CD4-positive, alpha-beta T cell treated with Interleukin-1 beta for 1 hour (primary cell): ENCODE measurements around the gene IKZF3.
"Not testable (repeated sequence)": the region's sequence is repeated elsewhere in the genome, so short reads cannot be mapped to it uniquely, and the experiment has no call there.

Experiments
- DNase-seq, 2 donors: peaks; one replicate each; pipeline ENCODE4 v3.0.0-alpha.2; 2020 to 2022

IKZF3 gene

GRCh38 chr17:39738983-39739884 is 124.9 kb downstream of the IKZF3 start:
- DNase-seq = no peak

GRCh38 chr17:39738568-39738901 is 125.6 kb downstream of the IKZF3 start:
- peak; percentile 54 to 62 for DNase-seq

- DNase-seq = no peak
These were observed 126.1 kb downstream of the IKZF3 start, which contains the start of gene GRB7 for GRCh38 chr17:39737760-39738567. Gene GRB7 (plus strand): TSS chr17:39737938. CDS start chr17:39742302, 4,364 bp downstream.

- no peak for DNase-seq
These were observed 126.8 kb downstream of the IKZF3 start for GRCh38 chr17:39737206-39737759.

- no peak for DNase-seq
These were observed 127.6 kb downstream of the IKZF3 start for GRCh38 chr17:39736319-39737165.

GRCh38 chr17:39735882-39736281 is 128.2 kb downstream of the IKZF3 start:
- DNase-seq = no peak

GRCh38 chr17:39732586-39732985 is 131.5 kb downstream of the IKZF3 start:
- no peak for DNase-seq

GRCh38 chr17:39730095-39730921 is 133.8 kb downstream of the IKZF3 start, which contains the start of gene MIEN1:
Gene MIEN1 (minus strand): TSS chr17:39730532. CDS start chr17:39730495, 37 bp downstream.
- DNase-seq = peak; percentile 89 to 92

- no peak for DNase-seq
These were observed 134.7 kb downstream of the IKZF3 start for GRCh38 chr17:39729280-39729851.

GRCh38 chr17:39727556-39727955 is 136.6 kb downstream of the IKZF3 start:
- no peak for DNase-seq

- DNase-seq = no peak
These were observed 137.5 kb downstream of the IKZF3 start for GRCh38 chr17:39726617-39727016.

- DNase-seq = not testable (repeated sequence)
These were observed 138.2 kb downstream of the IKZF3 start for GRCh38 chr17:39725923-39726322.

GRCh38 chr17:39724731-39725130 is 139.4 kb downstream of the IKZF3 start:
- no peak for DNase-seq

GRCh38 chr17:39722965-39723848 is 140.9 kb downstream of the IKZF3 start:
- no peak for DNase-seq

- DNase-seq = no peak
These were observed 142.0 kb downstream of the IKZF3 start for GRCh38 chr17:39722104-39722503.

GRCh38 chr17:39719563-39720355 is 144.4 kb downstream of the IKZF3 start:
- DNase-seq = no peak

- DNase-seq = no peak
These were observed 146.5 kb downstream of the IKZF3 start for GRCh38 chr17:39717660-39718059.

- DNase-seq = no peak
These were observed 147.1 kb downstream of the IKZF3 start for GRCh38 chr17:39716879-39717536.
